COLO668 (cell line): ENCODE measurements around the gene BTN3A1.
"Not testable (repeated sequence)": the region's sequence is repeated elsewhere in the genome, so short reads cannot be mapped to it uniquely, and the experiment has no call there.

Experiments
- DNase-seq: peaks from one replicate; lab custom pipeline; 2025; ENCODE audit not compliant: unreplicated experiment; lab: John Stamatoyannopoulos, UW

BTN3A1 gene

DNA sequence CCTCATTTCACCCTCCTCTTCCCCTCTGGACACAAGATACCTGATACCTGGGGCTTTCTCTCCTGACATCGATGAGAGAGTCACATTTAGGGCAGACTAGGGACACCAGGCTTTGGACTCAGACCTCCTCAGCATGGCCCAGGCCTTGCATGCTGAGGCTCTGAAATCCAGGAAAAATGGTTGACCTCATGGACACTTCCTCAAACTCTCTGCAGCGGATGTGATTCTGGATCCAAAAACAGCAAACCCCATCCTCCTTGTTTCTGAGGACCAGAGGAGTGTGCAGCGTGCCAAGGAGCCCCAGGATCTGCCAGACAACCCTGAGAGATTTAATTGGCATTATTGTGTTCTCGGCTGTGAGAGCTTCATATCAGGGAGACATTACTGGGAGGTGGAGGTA is 10.9 kb downstream of the BTN3A1 start:
- no peak for DNase-seq

DNA sequence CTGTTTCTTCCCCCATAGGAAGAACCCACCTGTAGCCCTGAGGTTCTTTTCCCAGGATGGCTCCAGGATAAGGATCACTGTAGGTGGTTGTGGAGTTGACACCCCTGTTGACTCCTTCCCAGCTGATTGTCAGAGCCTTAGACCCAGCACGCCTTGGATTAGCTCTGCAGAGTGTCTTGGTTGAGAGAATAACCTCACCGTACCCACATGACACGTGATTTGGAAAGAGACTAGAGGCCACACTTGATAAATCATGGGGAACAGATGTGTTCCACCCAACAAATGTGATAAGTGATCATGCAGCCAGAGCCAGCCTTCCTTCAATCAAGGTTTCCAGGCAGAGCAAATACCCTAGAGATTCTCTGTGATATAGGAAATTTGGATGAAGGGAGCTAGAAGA is 12.2 kb downstream of the BTN3A1 start:
- no peak for DNase-seq

GRCh38 chr6:26415036-26415614 is 13.1 kb downstream of the BTN3A1 start:
- DNase-seq, result no peak

DNA sequence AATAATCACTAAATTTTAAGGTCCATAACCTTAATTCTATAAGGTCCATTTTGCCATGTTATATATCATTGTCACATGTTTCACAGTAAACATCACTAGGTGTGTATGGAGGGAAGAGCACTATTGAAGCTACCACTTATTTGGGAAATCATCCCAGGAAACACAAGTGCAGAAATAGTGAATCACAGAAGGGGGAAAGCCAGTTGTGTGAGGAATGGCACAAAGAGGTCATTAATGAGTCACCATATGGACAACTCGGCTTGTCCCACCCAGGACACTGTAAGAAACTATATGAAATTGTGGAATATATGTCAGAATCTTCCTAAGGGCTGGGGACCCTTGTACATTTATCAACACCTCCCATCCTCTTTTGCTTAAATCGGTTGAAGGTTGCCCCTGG is 13.7 kb downstream of the BTN3A1 start:
- DNase-seq, result no peak

DNA sequence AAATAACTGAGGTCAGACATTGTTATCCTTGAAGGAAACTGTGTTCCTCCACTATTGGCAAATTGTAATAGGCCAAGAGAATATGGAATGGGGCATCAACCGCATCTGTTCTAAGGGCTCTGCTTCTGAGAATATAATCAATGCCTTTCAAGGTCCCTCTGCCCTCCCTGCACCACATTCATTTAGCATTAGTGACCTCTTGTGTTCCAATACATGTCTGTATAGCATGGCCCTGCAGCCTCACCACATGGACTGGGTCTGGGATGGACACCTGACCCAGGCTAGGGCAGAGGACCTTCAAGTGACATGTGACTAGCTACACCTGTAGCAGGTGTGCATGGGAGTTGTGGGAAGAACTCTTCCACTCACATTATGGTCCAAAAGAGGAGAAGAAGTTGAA is 14.2 kb downstream of the BTN3A1 start:
- no peak for DNase-seq

- not testable (repeated sequence) for DNase-seq
These were observed 16.0 kb downstream of the BTN3A1 start for GRCh38 chr6:26418077-26418476.

DNA sequence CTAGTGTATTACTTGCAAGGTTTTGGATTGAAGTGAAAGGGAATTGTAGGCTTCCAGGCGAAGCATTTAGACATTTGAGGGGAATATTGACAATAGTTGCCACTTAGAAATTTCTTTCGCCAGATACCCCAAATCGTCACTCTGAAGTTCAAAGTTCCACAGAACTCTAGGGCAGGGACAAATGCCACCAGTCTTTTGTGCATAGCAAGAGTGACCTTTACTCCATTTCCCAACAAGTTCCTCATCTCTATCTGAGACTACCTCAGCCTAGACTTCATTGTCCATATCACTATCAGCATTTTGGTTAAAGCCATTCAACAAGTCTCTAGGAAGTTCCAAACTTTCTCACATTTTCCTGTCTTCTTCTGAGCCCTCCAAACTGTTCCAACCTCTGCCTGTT is 16.7 kb downstream of the BTN3A1 start:
- not testable (repeated sequence) for DNase-seq

- DNase-seq, result peak; percentile 4
These were observed 18.7 kb downstream of the BTN3A1 start for GRCh38 chr6:26420688-26421171.

DNA sequence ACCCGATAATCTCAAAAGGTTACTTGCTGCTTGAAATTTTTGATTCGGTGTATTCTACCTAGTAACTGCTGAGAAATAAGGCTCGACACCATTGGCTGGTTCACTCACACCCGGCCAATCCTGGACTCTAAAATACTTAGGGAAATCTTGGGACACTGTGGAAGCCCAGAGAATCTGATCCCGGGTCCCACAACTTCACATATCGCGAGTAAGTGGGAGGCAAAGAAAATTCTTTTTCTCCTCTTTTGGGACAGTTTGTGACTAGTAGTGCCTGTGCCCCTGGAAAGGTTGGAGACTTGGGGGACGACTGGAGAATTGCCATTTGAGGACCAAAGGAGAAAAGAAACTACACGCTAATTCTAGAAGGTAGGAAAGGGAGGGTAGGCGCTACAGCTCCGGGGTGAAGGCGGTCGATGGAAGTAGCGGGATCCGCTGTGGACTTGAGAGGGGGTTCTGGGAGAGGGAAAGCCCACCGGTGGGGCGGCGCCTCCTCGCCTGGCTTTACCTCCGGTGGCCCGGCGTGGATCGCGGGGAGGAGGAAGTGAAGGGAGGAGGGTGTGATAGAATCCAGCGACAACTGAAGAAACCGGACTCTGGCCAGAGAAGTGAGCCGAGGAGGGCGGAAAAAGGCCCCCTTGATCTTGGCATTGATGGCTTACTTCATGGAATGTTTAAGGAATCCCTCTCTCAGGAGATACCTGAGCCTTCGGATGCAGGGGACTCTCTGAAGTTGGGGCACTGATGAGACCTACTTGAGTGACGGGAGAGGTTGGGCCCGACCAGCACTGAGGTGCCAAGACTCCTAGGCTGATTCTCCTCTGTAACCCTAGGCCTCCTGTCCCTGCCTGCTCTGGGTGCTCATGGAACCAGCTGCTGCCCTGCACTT is 19.4 kb downstream of the BTN3A1 start:
- peak; percentile 26 for DNase-seq

DNA sequence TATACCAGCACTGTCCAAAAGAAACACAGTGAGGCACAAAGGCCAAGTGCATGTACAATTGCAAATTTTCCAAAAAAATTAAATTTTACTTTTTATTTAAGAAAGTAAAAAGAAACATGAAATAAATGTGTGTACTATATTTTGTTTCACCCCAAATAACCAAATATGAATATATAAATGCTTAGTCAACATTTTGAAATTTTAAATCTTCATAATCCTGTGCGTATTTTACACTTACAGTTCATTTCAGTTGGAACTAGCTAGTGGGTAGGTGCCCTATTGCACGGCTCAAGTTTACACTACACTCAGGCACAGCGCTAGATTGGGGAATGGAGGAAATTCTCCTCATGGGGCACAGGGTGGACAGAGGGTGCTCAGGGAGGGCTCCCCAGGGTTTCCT is 20.3 kb downstream of the BTN3A1 start:
- DNase-seq, result no peak

DNA sequence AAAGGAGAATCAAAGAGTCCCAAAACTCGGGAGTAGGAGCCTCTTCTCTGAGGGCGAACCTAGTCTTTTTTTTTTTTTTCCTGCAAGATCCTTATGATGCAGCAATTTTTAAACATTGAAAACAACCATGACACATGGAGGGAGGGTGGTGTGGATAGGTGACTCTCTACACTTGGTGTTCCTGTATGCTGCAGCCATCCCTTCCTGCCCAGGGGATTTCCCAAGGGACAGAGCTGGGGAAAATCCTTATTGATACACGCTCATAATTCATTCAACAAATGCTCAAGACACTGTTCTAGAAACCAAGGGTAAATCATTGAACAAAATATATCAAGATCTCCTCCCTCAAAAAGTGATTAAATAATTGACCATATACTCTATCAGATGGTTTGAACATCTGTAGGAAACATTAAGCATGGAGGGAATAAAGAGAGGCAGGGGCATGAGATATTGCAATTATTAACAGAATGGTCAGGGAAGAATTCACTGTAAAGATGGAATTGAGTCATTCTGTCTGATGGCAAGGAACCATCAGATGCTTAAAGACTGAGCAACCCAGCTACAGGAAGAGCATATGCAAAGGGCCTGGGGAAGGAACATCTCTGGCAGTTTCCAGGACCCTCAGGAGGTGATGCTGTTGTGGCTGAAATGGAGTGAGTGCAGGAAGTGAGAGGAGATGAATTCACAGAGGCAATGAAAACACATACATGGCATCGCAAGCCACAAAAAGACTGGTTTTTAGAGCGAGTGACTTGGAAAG is 24.8 kb downstream of the BTN3A1 start:
- no peak for DNase-seq

GRCh38 chr6:26427451-26427809 is 25.4 kb downstream of the BTN3A1 start:
- no peak for DNase-seq

DNA sequence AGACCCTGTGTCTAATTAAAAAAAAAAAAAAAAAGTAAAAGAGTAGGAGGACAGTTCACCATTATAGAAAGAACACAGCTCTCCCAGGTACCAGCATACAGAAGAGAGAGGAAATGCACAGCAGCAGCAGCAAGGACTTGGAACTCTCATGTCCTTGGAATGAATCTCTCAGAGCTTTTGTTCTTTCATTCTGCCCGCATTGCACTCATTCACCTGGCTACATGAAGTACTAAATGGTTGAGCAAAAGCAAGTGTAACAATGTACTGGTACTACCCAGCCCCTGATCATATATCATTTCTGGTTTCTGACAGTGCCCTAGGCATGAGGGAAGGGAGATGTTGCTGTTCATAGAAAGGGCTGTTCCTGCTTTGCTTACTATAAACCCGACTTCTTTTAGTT is 26.1 kb downstream of the BTN3A1 start:
- DNase-seq, result no peak

DNA sequence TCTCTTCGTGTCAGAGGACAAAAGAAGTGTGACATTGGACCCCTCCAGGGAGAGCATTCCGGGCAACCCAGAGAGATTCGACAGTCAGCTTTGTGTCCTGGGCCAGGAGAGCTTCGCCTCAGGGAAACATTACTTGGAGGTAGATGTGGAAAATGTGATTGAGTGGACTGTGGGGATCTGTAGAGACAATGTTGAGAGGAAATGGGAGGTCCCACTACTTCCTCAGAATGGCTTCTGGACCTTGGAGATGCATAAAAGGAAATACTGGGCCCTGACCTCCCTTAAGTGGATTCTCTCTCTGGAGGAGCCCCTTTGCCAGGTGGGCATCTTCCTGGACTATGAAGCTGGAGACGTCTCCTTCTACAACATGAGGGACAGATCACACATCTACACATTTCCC is 28.7 kb downstream of the BTN3A1 start:
- DNase-seq, result no peak

DNA sequence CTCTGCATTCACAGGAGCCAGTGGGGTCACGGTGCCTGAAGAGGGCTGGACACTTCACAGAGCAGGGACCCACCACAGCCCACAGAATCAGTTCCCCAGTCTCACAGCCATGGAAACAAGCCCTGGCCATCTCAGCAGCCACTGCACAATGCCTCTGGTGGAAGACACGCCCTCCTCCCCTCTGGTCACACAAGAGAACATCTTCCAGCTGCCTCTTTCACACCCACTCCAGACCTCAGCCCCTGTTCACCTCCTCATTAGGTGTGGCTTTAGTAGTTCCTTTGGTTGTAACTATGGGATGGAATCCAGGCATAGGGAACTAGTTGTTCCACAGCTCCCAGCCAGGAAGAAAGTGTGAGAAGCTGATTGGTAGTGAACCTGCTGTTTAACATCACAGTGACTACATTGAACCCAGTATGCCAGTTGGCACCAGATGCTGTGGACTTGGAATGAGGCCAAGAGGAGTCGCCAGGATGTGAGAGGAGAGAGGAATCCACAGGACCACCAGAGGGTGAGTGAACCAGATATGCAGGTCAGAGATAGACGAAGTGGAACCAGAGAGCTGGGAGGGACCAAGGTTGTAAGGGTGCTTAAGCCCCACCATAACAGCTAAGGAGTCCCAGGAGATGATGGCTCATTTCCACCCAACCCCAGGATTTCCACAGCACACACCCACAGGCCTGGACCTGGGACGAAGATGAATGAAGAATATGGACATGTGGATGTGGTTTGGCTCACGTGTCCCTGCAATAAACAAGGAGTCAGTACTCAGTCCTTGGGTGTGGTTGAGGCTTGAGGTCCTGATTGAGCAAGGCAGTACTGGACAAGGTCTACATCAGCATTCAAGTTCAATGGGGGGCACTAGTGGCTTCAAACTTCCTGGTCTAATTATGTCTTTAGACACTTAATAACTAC is 29.4 kb downstream of the BTN3A1 start:
- DNase-seq, result peak; percentile 3

DNA sequence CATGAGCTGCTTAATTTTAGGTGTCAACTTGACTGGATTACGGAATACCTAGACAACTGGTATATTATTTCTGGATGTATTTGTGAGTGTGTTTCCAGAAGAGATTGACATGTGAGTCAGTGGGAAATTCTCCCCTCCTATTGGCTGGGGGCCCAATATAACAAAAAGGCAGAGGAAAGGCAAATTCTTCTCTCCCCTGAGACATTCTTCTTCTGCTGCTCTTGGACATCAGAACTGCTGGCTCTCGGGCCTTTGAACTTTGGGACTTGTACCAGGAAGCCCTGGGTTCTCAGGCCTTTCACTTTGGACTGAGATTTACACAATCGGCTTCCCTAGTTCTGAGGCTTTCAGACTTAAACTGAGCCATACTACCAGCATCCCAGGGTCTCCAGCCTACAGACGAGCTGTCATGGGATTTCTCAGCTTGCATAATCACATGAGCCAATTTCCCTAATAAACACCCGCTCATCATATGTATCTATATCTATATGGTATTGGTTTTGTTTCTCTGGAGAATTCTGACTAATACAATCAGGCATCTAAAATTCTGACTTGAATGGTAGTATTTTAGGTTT is 30.6 kb downstream of the BTN3A1 start:
- no peak for DNase-seq

- DNase-seq, result not testable (repeated sequence)
These were observed 31.6 kb downstream of the BTN3A1 start for GRCh38 chr6:26433680-26434079.

DNA sequence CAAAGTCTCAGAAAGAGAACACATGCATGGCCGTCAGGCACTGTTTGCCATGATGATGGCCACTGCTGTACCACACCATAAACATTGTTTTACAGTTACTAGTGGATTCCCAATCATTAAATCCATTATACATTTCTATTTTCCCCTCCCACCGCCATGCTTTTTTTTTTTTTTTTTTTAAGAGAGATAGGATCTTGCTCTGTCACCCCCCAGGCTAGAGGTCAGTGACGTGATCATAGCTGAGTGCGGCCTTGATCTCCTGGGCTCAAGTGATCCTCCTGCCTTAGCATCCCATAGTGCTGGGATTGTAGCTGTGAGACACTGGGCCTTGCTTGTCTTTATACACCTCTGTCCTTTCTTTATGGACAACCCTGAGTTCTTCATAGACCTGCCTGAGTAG is 33.9 kb downstream of the BTN3A1 start:
- DNase-seq, result no peak

DNA sequence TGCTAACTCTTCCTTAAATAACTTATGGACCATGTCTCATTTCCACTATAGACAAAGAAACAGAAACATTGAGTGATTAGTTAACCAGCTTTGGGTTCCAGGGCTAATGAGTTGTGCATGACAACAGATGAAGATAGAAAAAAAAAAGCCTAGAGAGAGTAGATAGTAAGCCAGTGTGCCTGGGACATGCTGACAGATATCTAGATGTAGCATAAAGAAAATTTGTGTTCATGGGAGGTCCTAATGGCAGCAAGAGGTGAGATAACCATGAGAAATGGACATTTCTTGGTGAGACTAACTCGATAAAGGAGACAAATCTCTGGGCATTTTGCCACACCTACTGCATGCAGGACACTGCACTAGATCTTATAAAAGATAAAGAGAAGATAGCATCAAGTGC is 35.5 kb downstream of the BTN3A1 start:
- DNase-seq, result no peak

- DNase-seq, result no peak
These were observed 35.9 kb downstream of the BTN3A1 start for GRCh38 chr6:26438000-26438399.
